Testis (tissue), 2 donors: Measurements from ENCODE around the gene RAMP1.

ENCODE experiments used
- POLR2A ChIP-seq: fragments of 450-650 bp; IDR thresholded peaks from one replicate; pipeline ENCODE4 v1.6.1; 2017; ENCODE audit warnings: antibody characterized with exemption, mild to moderate bottlenecking, moderate library complexity
- TF ChIP-seq, protein P1 (sequence below), 3 experiments: fragments of 450-650 bp in 2 of 3; fragments of 200-600 bp in 1 of 3; sonication (generic) in 1 of 3; IDR thresholded peaks; one replicate each; pipeline ENCODE4 v1.5.1; 2016 to 2019; ENCODE audit warnings: antibody characterized with exemption in 3 of 3, mild to moderate bottlenecking in 2 of 3, moderate library complexity in 1 of 3

DNA sequence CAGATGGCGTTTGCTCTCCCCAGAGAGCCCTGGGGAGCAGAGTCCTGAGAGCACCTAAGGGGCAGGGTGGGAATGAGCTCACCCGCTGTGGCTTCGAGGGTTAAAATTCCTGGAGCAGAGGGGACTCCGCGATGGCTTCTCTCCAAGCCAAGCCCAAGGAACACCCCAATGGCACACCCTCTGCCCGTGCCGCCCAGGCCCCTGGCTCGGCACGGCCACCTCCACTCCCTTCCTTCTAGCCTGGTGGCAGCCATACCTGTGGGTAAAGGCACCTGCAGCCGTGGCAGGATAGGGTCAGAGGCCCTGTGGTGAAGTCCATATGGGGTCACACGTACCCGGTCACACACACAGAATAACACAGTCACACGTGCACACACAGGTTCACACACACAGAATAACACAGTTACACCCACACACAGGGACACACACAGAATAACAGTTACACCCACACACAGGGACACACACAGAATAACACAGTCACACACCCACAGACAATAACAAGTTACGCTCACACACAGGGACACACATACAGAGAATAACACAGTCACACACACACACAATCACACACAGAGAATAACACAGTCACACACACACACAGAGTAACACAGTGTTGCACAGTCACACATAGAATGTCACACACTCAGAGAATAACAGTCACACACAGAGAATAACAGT lies 50.5 kb downstream of the RAMP1 start:
- TF ChIP-seq POLR2A, result no peak
- TF ChIP-seq, protein P1, sequence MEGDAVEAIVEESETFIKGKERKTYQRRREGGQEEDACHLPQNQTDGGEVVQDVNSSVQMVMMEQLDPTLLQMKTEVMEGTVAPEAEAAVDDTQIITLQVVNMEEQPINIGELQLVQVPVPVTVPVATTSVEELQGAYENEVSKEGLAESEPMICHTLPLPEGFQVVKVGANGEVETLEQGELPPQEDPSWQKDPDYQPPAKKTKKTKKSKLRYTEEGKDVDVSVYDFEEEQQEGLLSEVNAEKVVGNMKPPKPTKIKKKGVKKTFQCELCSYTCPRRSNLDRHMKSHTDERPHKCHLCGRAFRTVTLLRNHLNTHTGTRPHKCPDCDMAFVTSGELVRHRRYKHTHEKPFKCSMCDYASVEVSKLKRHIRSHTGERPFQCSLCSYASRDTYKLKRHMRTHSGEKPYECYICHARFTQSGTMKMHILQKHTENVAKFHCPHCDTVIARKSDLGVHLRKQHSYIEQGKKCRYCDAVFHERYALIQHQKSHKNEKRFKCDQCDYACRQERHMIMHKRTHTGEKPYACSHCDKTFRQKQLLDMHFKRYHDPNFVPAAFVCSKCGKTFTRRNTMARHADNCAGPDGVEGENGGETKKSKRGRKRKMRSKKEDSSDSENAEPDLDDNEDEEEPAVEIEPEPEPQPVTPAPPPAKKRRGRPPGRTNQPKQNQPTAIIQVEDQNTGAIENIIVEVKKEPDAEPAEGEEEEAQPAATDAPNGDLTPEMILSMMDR (IDR thresholded peaks at IDR 0.05), result no peak
